Measurements from ENCODE around the gene PCED1A. TPM values are rescaled to one million over a fixed set of nuclear protein-coding genes. Genes with fewer than 3 reads are reported as not detected.
"Not testable (repeated sequence)": the region's sequence is repeated elsewhere in the genome, so short reads cannot be mapped to it uniquely, and the experiment has no call there.

The PCED1A gene
- total RNA-seq, 1 experiment from 2014 or later: 42.1 TPM

- CTCF ChIA-PET: interaction anchor here (0.5 to 0.9 kb wide), 2 partner anchors 12 to 90 kb away, joined by 3 read pairs; no protein-coding TSS in a partner anchor
- no TSS peak for BruUV-seq (replicated peaks)
- H3K27ac Mint-ChIP-seq (ENCODE audit: low read depth, unreplicated experiment): no peak overlapping the region
These were observed 6.7 kb downstream of the PCED1A start for GRCh38 chr20:2833761-2834160.

GRCh38 chr20:2831206-2831605 is 9.2 kb downstream of the PCED1A start:
- not testable (repeated sequence) for BruUV-seq (replicated peaks); H3K9me3 Mint-ChIP-seq (ENCODE audit: unreplicated experiment)
- POLR2A ChIA-PET: interaction anchor here (2.4 kb wide), 1 partner anchor 9 kb away, joined by 15 read pairs; the partner anchor contains the start of genes PCED1A and VPS16

More at GRCh38 chr20:2833761-2834160, 6.7 kb downstream of the PCED1A start:
- Mint-ChIP-seq H3K4me1 (ENCODE audit: insufficient read depth, unreplicated experiment) (no peaks in the 10 kb centered on the region), H3K9me3 (ENCODE audit: unreplicated experiment) (no peaks in the 10 kb centered on the region), H3K4me3 (ENCODE audit: unreplicated experiment) (no peak overlapping the region), H3K27me3 (ENCODE audit: insufficient read depth, unreplicated experiment) (peaks cover 14% of the 10 kb centered on the region), H3K36me3 (ENCODE audit: insufficient read depth, unreplicated experiment) (peaks cover 7% of the 10 kb centered on the region)
- no peak for DNase-seq (ENCODE audit: unreplicated experiment)
- POLR2A ChIA-PET: interaction anchor here (0.6 to 1.6 kb wide), 3 partner anchors 12 to 39 kb away, joined by 5 to 7 read pairs (median 5); partner anchors contain the start of gene PTPRA
- no peak for TF ChIP-seq CTCF (IDR thresholded peaks at IDR 0.05; ENCODE audit: unreplicated experiment)
- intact Hi-C loops (cut with micrococcal nuclease): no loop called here

GRCh38 chr20:2829376-2829775 is 11.1 kb downstream of the PCED1A start:
- CTCF ChIA-PET: interaction anchor here (0.6 to 0.7 kb wide), 2 partner anchors 10 to 224 kb away, joined by 3 read pairs; no protein-coding TSS in a partner anchor

More at GRCh38 chr20:2831206-2831605, 9.2 kb downstream of the PCED1A start:
- intact Hi-C loops (cut with micrococcal nuclease); H3K27ac Mint-ChIP-seq (ENCODE audit: low read depth, unreplicated experiment); H3K4me3 Mint-ChIP-seq (ENCODE audit: unreplicated experiment); H3K4me1 Mint-ChIP-seq (ENCODE audit: insufficient read depth, unreplicated experiment); H3K36me3 Mint-ChIP-seq (ENCODE audit: insufficient read depth, unreplicated experiment); DNase-seq (ENCODE audit: unreplicated experiment): not testable (repeated sequence)
- CTCF ChIA-PET: interaction anchor here (0.6 to 1.0 kb wide), 2 partner anchors 11 to 13 kb away, joined by 3 to 4 read pairs; no protein-coding TSS in a partner anchor
- peaks cover 39% of the 10 kb centered on the region for H3K27me3 Mint-ChIP-seq (ENCODE audit: insufficient read depth, unreplicated experiment)

GRCh38 chr20:2826655-2827054 is 13.8 kb downstream of the PCED1A start:
- ChIA-PET POLR2A (interaction anchor here (1.1 kb wide), 1 partner anchor 13 kb away, joined by 3 read pairs; no protein-coding TSS in a partner anchor), CTCF (interaction anchor here (0.8 kb wide), 1 partner anchor 155 kb away, joined by 3 read pairs; no protein-coding TSS in a partner anchor)
- intact Hi-C loops (cut with micrococcal nuclease): no loop called here
- no peaks in the 10 kb centered on the region for H3K4me1 Mint-ChIP-seq (ENCODE audit: insufficient read depth, unreplicated experiment)
- no peak for DNase-seq (ENCODE audit: unreplicated experiment)
- BruUV-seq (replicated peaks): no TSS peak
- H3K27ac Mint-ChIP-seq (ENCODE audit: low read depth, unreplicated experiment): no peak overlapping the region
- no peak for TF ChIP-seq CTCF (IDR thresholded peaks at IDR 0.05; ENCODE audit: unreplicated experiment)
- H3K27me3 Mint-ChIP-seq (ENCODE audit: insufficient read depth, unreplicated experiment): peaks cover 47% of the 10 kb centered on the region
- no peaks in the 10 kb centered on the region for H3K36me3 Mint-ChIP-seq (ENCODE audit: insufficient read depth, unreplicated experiment)
- H3K9me3 Mint-ChIP-seq (ENCODE audit: unreplicated experiment): no peaks in the 10 kb centered on the region
- H3K4me3 Mint-ChIP-seq (ENCODE audit: unreplicated experiment): no peak overlapping the region

More at GRCh38 chr20:2829376-2829775, 11.1 kb downstream of the PCED1A start:
- POLR2A ChIA-PET: interaction anchor here (0.6 to 2.4 kb wide), 3 partner anchors 11 to 19 kb away, joined by 3 to 15 read pairs (median 3); partner anchors contain the start of genes C20orf141, PCED1A and VPS16
- Mint-ChIP-seq H3K27me3 (ENCODE audit: insufficient read depth, unreplicated experiment) (peaks cover 47% of the 10 kb centered on the region), H3K9me3 (ENCODE audit: unreplicated experiment) (no peaks in the 10 kb centered on the region), H3K36me3 (ENCODE audit: insufficient read depth, unreplicated experiment) (no peaks in the 10 kb centered on the region), H3K27ac (ENCODE audit: low read depth, unreplicated experiment) (no peak overlapping the region), H3K4me1 (ENCODE audit: insufficient read depth, unreplicated experiment) (no peaks in the 10 kb centered on the region), H3K4me3 (ENCODE audit: unreplicated experiment) (no peak overlapping the region)
- no peak for DNase-seq (ENCODE audit: unreplicated experiment)
- BruUV-seq (replicated peaks): no TSS peak
- no peak for TF ChIP-seq CTCF (IDR thresholded peaks at IDR 0.05; ENCODE audit: unreplicated experiment)
- intact Hi-C loops (cut with micrococcal nuclease): no loop called here
